HG03196 (cell line): ENCODE results near the gene NEMP1.

Experiments
- ATAC-seq: cut with Tn5 transposase; IDR thresholded peaks from one replicate; pipeline ENCODE4 v1.9.1; 2021; ENCODE audit not compliant: unreplicated experiment

The NEMP1 gene

GRCh38 chr12:57107456-57108155, 29.0 kb upstream of the NEMP1 start:
- ATAC-seq: no peak

- ATAC-seq: no peak
Observed at GRCh38 chr12:57106021-57106708, 27.6 kb upstream of the NEMP1 start.

GRCh38 chr12:57105011-57105753, 26.6 kb upstream of the NEMP1 start:
- ATAC-seq: no peak

GRCh38 chr12:57104292-57104910, 25.8 kb upstream of the NEMP1 start:
- ATAC-seq: no peak

GRCh38 chr12:57103856-57104255, 25.3 kb upstream of the NEMP1 start:
- ATAC-seq: no peak

GRCh38 chr12:57101892-57102695, 23.5 kb upstream of the NEMP1 start:
- ATAC-seq: no peak

GRCh38 chr12:57099766-57100165, 21.2 kb upstream of the NEMP1 start:
- ATAC-seq: no peak

GRCh38 chr12:57099047-57099714, 20.6 kb upstream of the NEMP1 start:
- ATAC-seq: no peak

GRCh38 chr12:57098546-57098945, 20.0 kb upstream of the NEMP1 start:
- ATAC-seq: no peak

GRCh38 chr12:57097554-57097835, 18.9 kb upstream of the NEMP1 start:
- no peak for ATAC-seq

- no peak for ATAC-seq
Observed at GRCh38 chr12:57096748-57097553, 18.4 kb upstream of the NEMP1 start.

- ATAC-seq: no peak
Observed at GRCh38 chr12:57096099-57096572, 17.5 kb upstream of the NEMP1 start.

- no peak for ATAC-seq
Observed at GRCh38 chr12:57095440-57095839, 16.8 kb upstream of the NEMP1 start.

GRCh38 chr12:57094208-57095160, 15.9 kb upstream of the NEMP1 start:
- ATAC-seq: no peak

- ATAC-seq: no peak
Observed at GRCh38 chr12:57093415-57094207, 15.0 kb upstream of the NEMP1 start.

- no peak for ATAC-seq
Observed at GRCh38 chr12:57092876-57093414, 14.4 kb upstream of the NEMP1 start.

GRCh38 chr12:57092529-57092862, 13.9 kb upstream of the NEMP1 start:
- no peak for ATAC-seq
